DMS114 treated with DMSO at 0.1 percent for 48 hours (cell line): Measurements from ENCODE around the gene AURKAIP1.
"Not testable (repeated sequence)": the region's sequence is repeated elsewhere in the genome, so short reads cannot be mapped to it uniquely, and the experiment has no call there.

Source experiments
- DNase-seq: peaks from one replicate; lab custom pipeline; 2025; ENCODE audit not compliant: unreplicated experiment; lab: John Stamatoyannopoulos, UW

AURKAIP1 gene

GRCh38 chr1:1374929-1375662 lies at the start of gene AURKAIP1:
Gene AURKAIP1, minus strand, starts transcription at chr1:1375207. Its CDS starts 451 bp downstream, at chr1:1374756.
- peak; percentile 97 for DNase-seq

GRCh38 chr1:1424707-1425106 lies 49.7 kb upstream of the AURKAIP1 start:
- no peak for DNase-seq

GRCh38 chr1:1423245-1423597 lies 48.2 kb upstream of the AURKAIP1 start:
- no peak for DNase-seq

GRCh38 chr1:1422465-1423244 lies 47.6 kb upstream of the AURKAIP1 start:
- DNase-seq = no peak

GRCh38 chr1:1421907-1422464 lies 47.0 kb upstream of the AURKAIP1 start:
- no peak for DNase-seq

- DNase-seq = no peak
Measured at GRCh38 chr1:1421147-1421906, 46.3 kb upstream of the AURKAIP1 start, which contains the start of gene ANKRD65. Gene ANKRD65, minus strand, starts transcription at chr1:1421276. Its CDS starts 271 bp downstream, at chr1:1421005.

- DNase-seq = no peak
Measured at GRCh38 chr1:1420654-1421141, 45.7 kb upstream of the AURKAIP1 start.

GRCh38 chr1:1419813-1420653 lies 45.0 kb upstream of the AURKAIP1 start:
- no peak for DNase-seq

- DNase-seq = no peak
Measured at GRCh38 chr1:1419363-1419812, 44.4 kb upstream of the AURKAIP1 start.

GRCh38 chr1:1418464-1419362 lies 43.7 kb upstream of the AURKAIP1 start:
- no peak for DNase-seq

- not testable (repeated sequence) for DNase-seq
Measured at GRCh38 chr1:1417825-1418463, 42.9 kb upstream of the AURKAIP1 start.

- DNase-seq = not testable (repeated sequence)
Measured at GRCh38 chr1:1417396-1417795, 42.4 kb upstream of the AURKAIP1 start.

GRCh38 chr1:1415751-1416150 lies 40.7 kb upstream of the AURKAIP1 start:
- no peak for DNase-seq

GRCh38 chr1:1412311-1412902 lies 37.4 kb upstream of the AURKAIP1 start:
- DNase-seq = not testable (repeated sequence)

GRCh38 chr1:1411626-1412025 lies 36.6 kb upstream of the AURKAIP1 start:
- DNase-seq = no peak

GRCh38 chr1:1410238-1410637 lies 35.2 kb upstream of the AURKAIP1 start:
- DNase-seq = not testable (repeated sequence)

GRCh38 chr1:1407636-1408318 lies 32.8 kb upstream of the AURKAIP1 start:
- DNase-seq = no peak
